GM21528 (cell line): ENCODE measurements around the gene TSC1.
A peak's percentile ranks its signal among the peaks of the same experiment; 100 is the strongest.
"Not testable (repeated sequence)": the region's sequence is repeated elsewhere in the genome, so short reads cannot be mapped to it uniquely, and the experiment has no call there.

Experiments
- ATAC-seq: cut with Tn5 transposase; IDR thresholded peaks from one replicate; pipeline ENCODE4 v1.9.1; 2021; ENCODE audit warnings: mild to moderate bottlenecking, moderate library complexity; ENCODE audit not compliant: unreplicated experiment, low FRiP score

The TSC1 gene

GRCh38 chr9:132944294-132945185 is at the start of gene TSC1:
TSS of gene TSC1 (minus strand) at chr9:132944616. CDS start at chr9:132928872, 15,744 bp downstream.
- ATAC-seq = peak; percentile 63

DNA sequence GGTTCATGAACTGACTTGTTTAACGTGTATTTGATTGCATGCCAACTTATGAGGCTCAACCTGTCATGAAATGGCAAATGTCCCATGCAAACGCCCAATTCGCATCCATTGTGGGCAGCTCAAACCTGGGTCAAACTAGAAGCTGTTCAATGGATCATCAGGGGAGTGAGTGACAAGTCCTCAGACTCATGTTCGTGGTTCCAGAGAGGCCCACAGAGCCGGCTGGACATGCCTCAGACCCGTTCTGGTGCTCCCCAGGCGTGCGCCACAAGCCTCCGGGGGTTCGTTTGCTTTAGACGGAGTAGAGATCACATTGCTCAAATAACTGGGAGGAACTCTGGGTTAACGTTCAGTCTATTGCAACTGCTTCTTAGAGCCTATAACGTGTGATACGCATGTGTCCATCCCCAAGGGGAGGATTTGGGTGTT is 49.1 kb upstream of the TSC1 start:
- no peak for ATAC-seq

- no peak for ATAC-seq
Observed at GRCh38 chr9:132991351-132992300, 47.2 kb upstream of the TSC1 start.

DNA sequence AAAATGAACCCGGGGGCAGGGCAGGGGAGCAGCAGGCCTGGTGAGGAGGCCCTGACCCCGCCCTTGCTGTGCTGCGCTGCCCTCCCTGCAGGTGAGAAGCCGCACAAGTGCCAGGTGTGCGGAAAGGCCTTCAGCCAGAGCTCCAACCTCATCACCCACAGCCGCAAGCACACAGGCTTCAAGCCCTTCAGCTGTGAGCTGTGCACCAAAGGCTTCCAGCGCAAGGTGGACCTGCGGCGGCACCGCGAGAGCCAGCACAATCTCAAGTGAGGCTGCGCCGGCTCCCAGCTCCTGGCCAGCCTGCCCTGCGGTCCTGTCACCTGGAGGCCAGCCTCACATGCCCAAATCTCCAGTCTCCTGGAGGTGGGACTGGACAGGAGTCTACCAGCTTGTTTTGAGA is 46.4 kb upstream of the TSC1 start:
- ATAC-seq = no peak

DNA sequence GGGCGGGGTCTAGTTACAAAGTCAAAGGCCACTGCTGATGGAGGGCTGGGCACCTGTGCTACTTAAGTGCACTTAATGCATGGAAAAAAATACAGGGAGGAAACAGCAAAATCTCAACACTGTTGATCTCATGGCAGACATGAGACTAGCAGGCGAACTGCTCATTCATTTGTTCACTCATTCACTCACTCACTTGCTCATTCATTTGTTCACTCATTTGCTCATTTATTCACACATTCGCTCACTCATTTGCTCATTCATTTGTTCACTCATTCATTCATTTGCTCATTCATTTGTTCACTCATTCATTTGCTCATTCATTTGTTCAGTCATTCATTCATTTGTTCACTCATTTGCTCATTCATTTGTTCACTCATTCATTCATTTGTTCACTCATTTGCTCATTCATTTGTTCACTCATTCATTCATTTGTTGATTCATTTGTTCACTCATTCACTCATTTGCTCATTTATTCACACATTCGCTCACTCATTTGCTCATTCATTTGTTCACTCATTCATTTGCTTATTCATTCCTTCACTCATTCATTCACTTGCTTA is 45.7 kb upstream of the TSC1 start:
- ATAC-seq = not testable (repeated sequence)

GRCh38 chr9:132989414-132989996 is 45.1 kb upstream of the TSC1 start:
- ATAC-seq = no peak

GRCh38 chr9:132989014-132989310 is 44.5 kb upstream of the TSC1 start:
- ATAC-seq = no peak

- ATAC-seq = no peak
Observed at GRCh38 chr9:132988244-132989013, 44.0 kb upstream of the TSC1 start.

GRCh38 chr9:132986640-132987620 is 42.5 kb upstream of the TSC1 start:
- ATAC-seq = no peak

DNA sequence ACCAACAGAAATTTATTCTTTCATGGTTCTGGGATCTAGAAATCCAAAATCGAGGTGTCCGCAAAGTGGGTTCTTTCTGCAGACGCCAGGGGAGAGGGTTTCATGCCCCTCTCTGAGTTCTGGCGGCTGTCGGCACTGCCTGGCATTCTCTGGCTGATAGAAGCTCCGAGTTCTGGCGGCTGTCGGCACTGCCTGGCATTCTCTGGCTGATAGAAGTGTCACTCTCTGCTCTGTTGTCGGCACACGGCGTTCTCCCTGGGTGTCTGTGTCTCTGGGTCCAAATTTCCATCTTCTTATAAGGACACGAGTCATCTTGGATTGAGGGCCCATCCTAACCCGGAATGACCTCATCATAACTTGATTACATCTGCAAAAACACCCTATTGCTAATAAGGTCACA is 41.7 kb upstream of the TSC1 start:
- no peak for ATAC-seq

DNA sequence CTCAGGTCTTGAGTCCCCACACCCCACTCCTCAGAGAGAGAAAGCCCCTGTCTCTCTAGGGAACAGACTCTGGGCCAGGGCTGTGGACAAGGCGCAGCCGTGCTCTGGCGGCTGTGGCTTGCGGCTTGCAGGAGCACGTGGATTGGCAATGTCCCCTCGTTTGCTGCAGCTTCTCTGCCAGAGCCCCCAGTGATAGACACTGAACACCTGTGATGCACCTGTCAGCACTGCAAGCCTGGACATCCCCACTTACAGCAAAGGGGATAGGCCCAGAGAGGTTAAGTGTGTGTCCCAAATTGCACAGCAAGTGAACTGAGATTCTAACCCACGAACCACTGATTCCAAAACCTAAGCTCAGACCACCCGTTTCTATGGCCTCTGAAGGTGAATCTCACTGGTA is 41.1 kb upstream of the TSC1 start:
- no peak for ATAC-seq

- ATAC-seq = no peak
Observed at GRCh38 chr9:132985071-132985350, 40.6 kb upstream of the TSC1 start.

DNA sequence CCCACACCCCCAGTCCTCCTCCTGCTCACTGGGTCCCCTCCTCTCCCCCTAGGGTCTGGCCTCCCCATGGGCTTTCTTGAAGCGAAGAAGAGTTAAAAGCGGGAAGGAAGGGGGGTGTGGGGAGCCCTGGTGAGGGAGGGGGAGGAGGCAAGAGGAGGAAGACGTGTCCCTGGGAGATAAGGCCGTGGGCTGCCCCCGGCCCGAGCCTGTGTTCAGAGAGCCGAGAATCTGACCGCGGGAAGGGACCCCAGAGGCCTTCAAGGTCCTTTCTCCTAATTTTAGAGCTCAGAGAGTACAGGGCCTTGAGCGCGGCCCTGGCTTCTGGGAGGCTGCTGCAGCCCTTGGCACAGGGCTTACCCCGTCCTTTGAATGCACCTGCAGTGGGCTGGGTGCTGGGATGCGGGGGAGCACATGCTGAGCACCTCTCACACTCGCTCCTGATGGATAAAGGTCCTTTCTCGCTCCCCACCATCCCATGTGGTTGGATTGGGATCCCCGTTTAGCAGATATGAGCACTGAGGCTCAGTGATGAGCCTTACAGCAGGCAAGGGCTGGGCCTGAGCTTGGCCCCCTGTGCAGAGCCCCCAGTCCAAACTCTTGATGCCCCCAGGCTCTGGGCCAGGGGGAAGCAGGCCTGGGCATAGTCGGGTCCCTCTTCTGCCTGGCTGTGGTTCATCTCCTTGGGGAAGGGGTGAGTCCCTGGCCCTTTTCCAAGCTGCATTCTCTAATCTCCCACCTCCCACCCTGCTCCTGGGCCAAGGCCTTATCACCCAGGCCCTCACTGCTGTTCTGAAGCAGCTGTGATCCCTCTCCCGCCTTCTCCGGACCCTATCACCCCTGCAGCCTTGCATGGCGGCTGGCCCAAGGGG is 40.0 kb upstream of the TSC1 start:
- ATAC-seq = no peak

- ATAC-seq = no peak
Observed at GRCh38 chr9:132983491-132984201, 39.2 kb upstream of the TSC1 start.

DNA sequence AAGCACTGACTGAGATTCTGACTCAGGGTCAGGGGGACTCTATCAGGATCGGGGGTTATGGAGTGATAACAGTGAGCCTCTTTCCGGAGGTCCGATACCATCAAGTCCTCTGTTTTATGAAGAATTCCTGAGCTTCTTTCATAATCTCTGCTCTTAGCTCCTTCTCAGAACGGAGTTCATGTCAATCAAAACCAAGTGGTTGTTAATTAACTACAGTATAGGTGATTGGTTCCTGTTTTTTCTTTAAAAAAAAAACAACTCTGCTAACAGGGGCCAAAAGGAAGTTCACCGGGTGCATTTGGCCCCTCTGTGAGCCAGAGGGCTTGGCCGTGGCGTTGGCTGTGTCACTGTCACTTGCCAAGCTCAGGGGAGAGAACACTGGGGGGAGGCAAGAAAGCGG is 38.0 kb upstream of the TSC1 start:
- ATAC-seq = no peak

- ATAC-seq = no peak
Observed at GRCh38 chr9:132980157-132980556, 35.7 kb upstream of the TSC1 start.

- no peak for ATAC-seq
Observed at GRCh38 chr9:132978451-132979131, 34.2 kb upstream of the TSC1 start, which contains the start of gene GFI1B. TSS of gene GFI1B (plus strand) at chr9:132978694. CDS start at chr9:132986679, 7,985 bp downstream.
